Measurements from ENCODE around the gene SH3PXD2A.

The SH3PXD2A gene

GRCh38 chr10:103812004-103812403 is 43.4 kb downstream of the SH3PXD2A start:
- DNase-seq (ENCODE audit: low spot score): no peak

- DNase-seq (ENCODE audit: low spot score): no peak
These were observed 43.9 kb downstream of the SH3PXD2A start for GRCh38 chr10:103811463-103811862.

DNA sequence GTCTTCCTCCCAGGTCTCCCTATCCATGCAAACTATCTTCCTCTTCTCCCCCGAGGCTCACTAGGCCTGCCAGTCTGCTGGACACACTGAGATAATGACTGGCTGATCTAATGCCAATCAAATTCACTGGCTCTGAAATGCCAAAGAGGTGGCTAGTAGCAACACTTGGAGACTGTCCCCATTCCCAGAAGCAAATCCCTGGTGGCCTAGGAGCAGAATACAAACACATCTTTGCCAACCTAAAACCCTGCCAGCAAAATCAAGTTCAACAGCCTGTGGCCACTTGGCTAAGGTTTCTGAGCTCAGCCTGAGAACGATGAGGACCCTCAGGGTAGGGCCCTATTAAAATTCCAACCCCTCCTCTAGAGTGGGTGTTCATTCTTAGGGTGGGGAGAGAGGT is 46.6 kb downstream of the SH3PXD2A start:
- no peak for DNase-seq (ENCODE audit: low spot score)

DNA sequence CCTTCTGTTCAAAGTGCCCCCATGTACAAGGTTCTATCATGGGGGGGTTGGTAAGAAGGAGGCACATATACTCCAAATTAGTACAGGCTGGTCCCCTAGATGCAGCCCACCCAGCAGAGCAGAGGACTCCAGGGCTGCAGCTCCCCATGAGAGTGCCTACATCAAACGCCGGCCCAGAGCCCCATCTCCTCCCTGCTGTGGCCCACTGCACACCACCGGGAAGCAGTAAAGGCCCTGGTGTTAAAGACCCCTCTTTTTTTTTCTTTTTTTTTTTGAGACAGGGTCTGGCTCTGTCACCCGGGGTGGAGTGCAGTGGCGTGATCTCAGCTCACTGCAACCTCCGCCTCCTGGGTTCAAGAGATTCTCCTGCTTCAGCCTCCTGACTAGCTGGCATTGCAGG is 47.4 kb downstream of the SH3PXD2A start:
- DNase-seq (ENCODE audit: low spot score): no peak

DNA sequence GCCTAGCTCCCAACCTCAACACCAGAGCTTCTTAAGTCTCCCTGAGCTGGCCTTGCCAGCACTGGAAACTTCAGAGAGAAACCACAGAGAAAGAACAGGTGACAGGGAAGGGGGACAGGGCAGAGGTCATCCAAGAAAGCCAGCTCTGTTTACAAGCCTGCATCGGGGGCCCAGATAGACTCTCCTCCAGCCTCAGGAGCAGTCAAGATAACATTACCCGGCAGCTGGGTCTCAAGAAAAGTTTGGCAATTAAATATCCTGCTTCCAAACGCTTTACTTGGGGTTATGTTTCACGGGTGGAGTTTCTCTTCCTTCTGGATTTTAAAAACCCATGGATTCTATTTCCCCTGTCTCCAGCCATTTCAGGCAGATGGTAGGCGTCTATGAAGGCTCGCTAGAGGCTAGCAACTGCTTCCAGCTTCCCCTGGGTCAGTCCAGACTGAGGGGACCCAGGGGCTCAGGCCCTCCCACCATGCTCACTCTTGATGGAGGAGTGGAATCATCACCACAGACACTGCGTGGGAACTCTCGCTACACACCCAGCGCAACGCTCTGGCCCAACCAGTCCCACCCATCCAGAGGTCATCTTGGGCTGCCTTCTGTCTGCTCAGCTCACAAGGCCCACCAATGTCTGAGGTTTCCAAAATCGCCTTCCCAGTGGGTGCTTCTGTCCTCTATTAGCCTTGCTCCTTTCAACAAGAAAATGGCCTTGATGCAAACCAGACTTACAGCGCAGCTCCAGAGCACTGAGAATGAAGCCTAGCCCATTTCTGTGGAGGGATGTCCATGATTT is 48.8 kb downstream of the SH3PXD2A start:
- DNase-seq (ENCODE audit: low spot score): no peak

DNA sequence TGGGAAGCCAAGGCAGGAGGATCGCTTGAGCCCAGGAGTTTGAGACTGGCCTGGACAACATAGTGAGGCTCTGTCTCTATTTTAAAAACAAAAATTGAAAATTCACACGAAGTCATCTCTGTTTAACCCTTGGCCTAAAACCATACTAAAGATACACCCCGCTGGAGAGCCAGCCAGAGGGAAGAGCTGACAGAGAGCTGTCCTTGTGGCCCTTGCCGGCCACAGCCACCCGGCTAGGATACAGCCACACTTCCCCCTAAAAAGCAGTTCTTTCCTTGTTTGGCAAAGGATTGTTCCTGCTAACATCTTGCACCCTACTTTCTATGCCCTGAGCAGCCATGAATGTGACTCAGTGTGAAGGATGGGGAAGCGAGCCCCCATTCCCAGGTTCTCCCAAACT is 49.6 kb downstream of the SH3PXD2A start:
- DNase-seq (ENCODE audit: low spot score): no peak

DNA sequence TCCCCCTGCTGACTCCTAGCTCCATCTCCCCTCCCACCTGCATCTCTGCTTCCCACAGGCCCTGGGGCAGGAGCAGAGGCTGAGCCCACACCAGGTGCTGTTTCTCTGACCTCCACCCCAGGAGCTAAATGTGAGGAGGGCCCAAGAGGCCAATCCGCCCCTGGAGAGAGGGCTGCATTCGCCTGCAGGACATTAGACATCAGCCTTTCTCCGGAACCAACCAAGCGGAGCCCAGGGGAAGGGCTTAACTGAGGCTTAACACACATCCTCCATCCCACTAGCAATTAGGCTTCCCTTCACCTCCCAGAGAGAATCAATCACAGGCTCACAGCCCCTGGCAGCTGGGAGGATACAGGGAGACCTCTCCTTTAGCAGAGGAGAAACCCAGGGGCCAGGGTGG is 50.5 kb downstream of the SH3PXD2A start:
- no peak for DNase-seq (ENCODE audit: low spot score)

DNA sequence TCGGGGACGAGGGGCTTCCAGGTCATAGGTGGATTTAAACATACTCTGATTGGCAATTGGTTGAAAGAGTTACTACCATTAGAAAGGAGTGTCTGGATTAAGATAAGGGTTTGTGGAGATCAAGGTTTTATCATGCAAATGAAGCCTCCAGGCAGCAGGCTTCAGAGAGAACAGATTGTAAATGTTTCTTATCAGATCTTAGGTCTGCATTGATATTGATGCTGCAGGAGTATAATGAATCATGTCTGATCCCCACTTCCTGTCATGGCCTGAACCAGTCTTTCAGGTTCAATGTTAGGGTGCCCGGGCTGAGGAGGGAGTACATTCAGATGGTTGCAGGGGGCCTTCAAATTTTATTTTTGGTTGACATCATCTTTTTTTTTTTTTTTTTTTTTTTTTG is 51.4 kb downstream of the SH3PXD2A start:
- no peak for DNase-seq (ENCODE audit: low spot score)

DNA sequence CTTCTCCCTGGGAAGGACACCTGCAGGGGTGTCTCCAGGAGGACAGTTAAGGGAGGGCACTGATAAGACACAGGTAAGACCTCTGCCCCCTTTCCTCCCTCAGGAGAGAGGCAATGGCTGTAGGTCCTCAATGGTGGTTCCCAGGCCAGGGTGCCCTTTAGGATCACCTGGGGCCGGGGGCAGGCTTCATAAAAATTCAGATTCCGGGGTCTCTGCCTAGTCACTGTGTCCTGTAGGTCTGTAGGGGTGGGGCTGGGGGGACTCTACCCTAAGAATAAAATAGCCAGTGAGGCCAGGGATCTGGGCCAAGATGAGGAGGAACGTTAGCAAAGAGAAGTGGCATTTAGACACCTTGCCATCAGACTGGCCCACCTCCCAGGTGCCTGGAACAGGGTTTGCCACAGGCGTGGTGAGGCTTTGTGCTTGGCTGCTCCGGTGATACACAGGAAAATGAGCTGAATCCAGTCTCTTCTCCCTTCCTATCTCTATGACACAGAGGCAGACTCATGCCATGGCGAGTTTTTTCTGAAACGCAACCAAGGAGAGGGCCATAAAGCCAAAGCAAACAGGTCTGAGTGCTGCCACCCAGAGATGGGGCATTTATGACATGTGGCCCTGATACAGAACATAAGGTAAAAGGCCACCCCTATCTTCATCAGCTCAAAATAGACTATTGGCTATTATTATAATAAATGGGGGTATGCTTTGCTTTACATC is 52.6 kb downstream of the SH3PXD2A start:
- no peak for DNase-seq (ENCODE audit: low spot score)

DNA sequence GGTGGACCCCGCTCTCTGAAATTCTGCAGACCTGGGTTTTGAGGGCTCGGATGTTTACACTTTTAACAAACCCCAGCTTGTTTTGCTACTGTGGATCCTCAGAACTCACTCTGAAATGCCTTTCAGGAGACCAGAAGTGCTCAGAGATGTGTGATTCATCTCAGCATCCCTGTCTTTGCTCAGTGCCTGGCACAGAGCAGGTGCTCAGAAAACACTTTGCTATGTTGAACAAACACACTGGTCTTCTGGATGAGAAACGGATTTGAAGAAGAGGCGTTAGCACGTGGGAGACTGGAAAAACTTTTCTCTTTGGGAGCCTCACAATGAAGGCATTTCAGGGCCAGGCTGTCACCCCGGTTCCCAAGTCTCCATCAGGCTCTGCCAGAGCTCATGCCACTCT is 53.3 kb downstream of the SH3PXD2A start:
- DNase-seq (ENCODE audit: low spot score): no peak

GRCh38 chr10:103800789-103801540 is 54.4 kb downstream of the SH3PXD2A start:
- DNase-seq (ENCODE audit: low spot score): no peak

DNA sequence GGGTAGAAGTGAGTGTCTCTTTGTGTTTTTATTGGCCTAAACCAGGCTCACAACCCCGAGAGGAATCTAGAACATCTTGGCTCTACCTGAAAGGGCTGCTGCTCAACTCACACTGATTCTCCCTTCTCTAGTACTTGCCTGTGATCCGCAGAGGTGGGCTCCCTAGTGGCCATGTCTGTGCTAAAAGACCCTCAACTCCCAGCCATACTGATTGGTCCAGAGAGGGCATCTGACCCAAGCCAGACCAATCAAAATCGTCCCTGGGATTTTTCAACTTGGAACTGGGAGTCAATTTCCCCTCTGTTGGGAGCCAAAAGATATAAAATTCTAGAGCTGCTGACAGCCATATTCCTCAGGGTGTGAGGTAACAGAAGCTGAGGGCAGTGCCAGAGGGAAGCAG is 55.3 kb downstream of the SH3PXD2A start:
- no peak for DNase-seq (ENCODE audit: low spot score)

GRCh38 chr10:103799341-103799740 is 56.0 kb downstream of the SH3PXD2A start:
- DNase-seq (ENCODE audit: low spot score): no peak

- no peak for DNase-seq (ENCODE audit: low spot score)
These were observed 56.9 kb downstream of the SH3PXD2A start for GRCh38 chr10:103798511-103798910.

GRCh38 chr10:103797857-103798256 is 57.5 kb downstream of the SH3PXD2A start:
- no peak for DNase-seq (ENCODE audit: low spot score)

GRCh38 chr10:103795634-103796270 is 59.6 kb downstream of the SH3PXD2A start:
- DNase-seq (ENCODE audit: low spot score): no peak

GRCh38 chr10:103794996-103795395 is 60.4 kb downstream of the SH3PXD2A start:
- no peak for DNase-seq (ENCODE audit: low spot score)

- DNase-seq (ENCODE audit: low spot score): no peak
These were observed 61.2 kb downstream of the SH3PXD2A start for GRCh38 chr10:103793920-103794883.

DNA sequence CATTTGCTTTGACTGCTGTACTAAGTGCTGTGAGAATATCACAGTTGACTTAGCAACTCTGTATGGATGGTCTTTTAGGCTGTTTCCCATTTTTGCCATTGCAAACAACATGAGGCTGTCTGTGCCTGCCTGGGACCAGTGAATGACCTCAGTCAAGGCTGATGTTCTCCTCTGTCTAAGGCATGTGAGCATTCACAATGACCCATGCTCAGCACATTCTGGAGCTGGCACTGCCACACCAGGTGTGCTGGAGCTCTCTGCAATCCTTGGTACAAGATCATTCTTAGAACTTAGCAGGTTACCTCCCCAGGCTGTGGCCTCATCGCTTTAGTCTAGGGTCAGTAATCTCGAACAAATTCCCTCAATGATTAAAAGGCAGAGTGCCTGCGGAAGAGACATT is 61.9 kb downstream of the SH3PXD2A start:
- DNase-seq (ENCODE audit: low spot score): no peak

DNA sequence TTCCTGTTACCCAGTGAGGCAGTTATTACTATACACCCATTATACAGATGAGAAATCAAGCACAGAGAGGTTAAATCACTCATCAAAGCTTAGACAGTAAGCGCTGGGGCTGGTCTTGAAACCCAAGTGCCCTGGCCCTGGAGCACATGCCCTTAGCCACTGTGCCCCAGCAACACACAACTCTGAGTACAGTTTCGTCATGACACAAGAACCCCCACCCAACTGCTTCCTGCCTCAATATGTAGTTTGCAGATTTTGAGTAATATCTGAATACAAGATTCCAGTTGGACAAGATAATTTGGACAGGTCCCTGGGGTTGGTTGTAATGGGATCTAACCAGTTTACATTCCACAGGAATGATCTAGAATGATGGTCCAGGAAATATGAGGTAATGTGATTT is 62.8 kb downstream of the SH3PXD2A start:
- DNase-seq (ENCODE audit: low spot score): no peak

- no peak for DNase-seq (ENCODE audit: low spot score)
These were observed 63.5 kb downstream of the SH3PXD2A start for GRCh38 chr10:103791858-103792257.

Data from AG08396 (cell line).